HL-60 (cell line): ENCODE results near the gene SPATA33.

Source experiments
- DNase-seq, 2 experiments: peaks; one replicate each; pipeline ENCODE4 v3.0.0-alpha.2; 2010 to 2020; ENCODE audit warnings: low read depth in 1 of 2, low spot score in 1 of 2
- H3K27ac ChIP-seq: fragments of 250-450 bp; sonication (Bioruptor Pico); replicated peaks from 2 replicates; pipeline ENCODE4 v1.5.1; 2020; ENCODE audit warnings: mild to moderate bottlenecking, moderate library complexity
- H3K27me3 ChIP-seq: fragments of 250-450 bp; sonication (Bioruptor Pico); 2 replicates; pipeline ENCODE4 v1.5.1; 2021; ENCODE audit warnings: mild to moderate bottlenecking, moderate library complexity; ENCODE audit not compliant: insufficient read depth, poor library complexity, severe bottlenecking
- H3K4me3 ChIP-seq: replicated peaks from 2 replicates; pipeline ENCODE4 v1.5.1; 2011; ENCODE audit warnings: mild to moderate bottlenecking, control low read depth, low read length; ENCODE audit not compliant: insufficient read depth
- GABPA ChIP-seq: IDR thresholded peaks from 2 replicates; pipeline ENCODE4 v1.6.1; 2012; ENCODE audit warnings: low read depth
- POLR2AphosphoS5 ChIP-seq: IDR thresholded peaks from 2 replicates; pipeline ENCODE4 v1.6.1; 2012; ENCODE audit warnings: low read depth
- SPI1 ChIP-seq: IDR thresholded peaks from 2 replicates; pipeline ENCODE4 v1.6.1; 2012; ENCODE audit warnings: low read depth, mild to moderate bottlenecking, borderline replicate concordance
- TF ChIP-seq, protein P1 (sequence below): IDR thresholded peaks from one replicate; pipeline ENCODE4 v1.5.1; 2011; ENCODE audit warnings: low read length, control low read depth, inconsistent platforms; ENCODE audit not compliant: insufficient read depth
- TF ChIP-seq, protein P2 (sequence below): IDR thresholded peaks from 2 replicates; pipeline ENCODE4 v1.6.1; 2012; ENCODE audit warnings: low read depth; ENCODE audit not compliant: insufficient replicate concordance

Gene SPATA33

DNA sequence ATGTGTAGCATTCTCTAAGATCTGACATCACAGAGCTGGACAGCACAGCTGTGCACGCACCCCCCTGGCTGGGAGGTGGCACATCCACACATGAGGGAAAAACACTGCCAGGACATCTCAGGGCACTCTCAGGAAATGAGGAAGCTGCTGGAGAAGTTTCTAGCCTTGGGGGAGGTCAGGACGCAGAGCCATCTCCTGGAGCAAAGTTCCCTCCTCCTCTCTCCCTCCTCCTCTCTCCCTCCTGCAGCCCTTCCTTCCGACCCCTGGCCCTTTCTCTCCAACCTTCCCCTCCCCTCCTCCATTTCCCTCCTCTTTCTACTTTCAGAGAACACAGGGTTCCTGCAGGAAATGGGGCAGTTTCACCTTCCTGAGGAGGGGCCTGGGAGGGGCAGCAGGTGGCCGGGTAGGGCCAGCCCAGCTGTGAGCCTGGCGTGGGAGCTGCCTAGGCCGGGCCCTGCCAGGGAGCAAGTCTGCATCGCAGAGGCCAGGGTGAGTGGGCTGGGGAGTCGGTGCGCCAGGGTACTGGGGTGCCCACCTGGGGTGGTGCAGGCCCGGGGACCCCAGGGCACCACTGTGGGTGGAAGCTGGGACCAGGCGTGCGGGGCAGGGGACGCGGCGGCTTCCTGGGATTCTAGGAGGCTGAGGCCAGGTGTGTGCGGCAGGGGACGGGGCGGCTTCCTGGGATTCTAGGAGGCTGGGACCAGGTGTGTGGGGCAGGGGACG is 44.2 kb upstream of the SPATA33 start, which contains the start of gene DPEP1:
DPEP1 (plus strand) TSS at position 412 of the 723 bp plus-strand sequence. CDS start 16,769 bp downstream, outside the sequence.
- TF ChIP-seq SPI1 (peak; percentile 4; the same call in 1 of the 2 replicates), GABPA (no peak)
- Histone ChIP-seq H3K27ac (no peak within 1 kb of the TSS), H3K4me3 (no peak within 1 kb of the TSS), H3K27me3 (no peaks in the 10 kb centered on the region)
- DNase-seq, result peak in 1 of 2 experiments; percentile 3

DNA sequence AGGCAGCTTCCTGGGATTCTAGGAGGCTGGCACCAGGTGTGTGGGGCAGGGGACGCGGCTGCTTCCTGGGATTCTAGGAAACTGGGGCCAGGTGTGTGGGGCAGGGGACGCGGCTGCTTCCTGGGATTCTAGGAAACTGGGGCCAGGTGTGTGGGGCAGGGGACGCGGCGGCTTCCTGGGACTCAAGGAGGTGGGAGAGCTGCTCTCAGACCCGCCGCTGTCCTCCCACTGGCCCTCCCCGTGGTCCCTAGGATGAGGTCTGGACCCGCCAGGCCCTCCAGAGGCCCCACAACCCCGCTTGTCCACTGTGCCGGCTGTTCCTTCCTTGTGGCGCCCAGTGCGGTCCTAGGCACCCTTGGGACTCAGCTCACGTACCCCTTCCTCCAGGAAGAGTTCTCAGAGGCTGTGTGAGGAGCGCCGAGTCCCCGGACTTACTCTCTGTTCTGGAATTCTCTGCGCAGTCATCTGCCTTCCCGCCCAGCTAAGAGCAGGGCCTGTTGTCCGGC is 43.6 kb upstream of the SPATA33 start:
- no peaks in the 10 kb centered on the region for H3K27me3 ChIP-seq
- TF ChIP-seq, protein P1, sequence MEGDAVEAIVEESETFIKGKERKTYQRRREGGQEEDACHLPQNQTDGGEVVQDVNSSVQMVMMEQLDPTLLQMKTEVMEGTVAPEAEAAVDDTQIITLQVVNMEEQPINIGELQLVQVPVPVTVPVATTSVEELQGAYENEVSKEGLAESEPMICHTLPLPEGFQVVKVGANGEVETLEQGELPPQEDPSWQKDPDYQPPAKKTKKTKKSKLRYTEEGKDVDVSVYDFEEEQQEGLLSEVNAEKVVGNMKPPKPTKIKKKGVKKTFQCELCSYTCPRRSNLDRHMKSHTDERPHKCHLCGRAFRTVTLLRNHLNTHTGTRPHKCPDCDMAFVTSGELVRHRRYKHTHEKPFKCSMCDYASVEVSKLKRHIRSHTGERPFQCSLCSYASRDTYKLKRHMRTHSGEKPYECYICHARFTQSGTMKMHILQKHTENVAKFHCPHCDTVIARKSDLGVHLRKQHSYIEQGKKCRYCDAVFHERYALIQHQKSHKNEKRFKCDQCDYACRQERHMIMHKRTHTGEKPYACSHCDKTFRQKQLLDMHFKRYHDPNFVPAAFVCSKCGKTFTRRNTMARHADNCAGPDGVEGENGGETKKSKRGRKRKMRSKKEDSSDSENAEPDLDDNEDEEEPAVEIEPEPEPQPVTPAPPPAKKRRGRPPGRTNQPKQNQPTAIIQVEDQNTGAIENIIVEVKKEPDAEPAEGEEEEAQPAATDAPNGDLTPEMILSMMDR, result no peak
- TF ChIP-seq SPI1 (no peak), POLR2AphosphoS5 (no peak), GABPA (no peak)
- TF ChIP-seq, protein P2, sequence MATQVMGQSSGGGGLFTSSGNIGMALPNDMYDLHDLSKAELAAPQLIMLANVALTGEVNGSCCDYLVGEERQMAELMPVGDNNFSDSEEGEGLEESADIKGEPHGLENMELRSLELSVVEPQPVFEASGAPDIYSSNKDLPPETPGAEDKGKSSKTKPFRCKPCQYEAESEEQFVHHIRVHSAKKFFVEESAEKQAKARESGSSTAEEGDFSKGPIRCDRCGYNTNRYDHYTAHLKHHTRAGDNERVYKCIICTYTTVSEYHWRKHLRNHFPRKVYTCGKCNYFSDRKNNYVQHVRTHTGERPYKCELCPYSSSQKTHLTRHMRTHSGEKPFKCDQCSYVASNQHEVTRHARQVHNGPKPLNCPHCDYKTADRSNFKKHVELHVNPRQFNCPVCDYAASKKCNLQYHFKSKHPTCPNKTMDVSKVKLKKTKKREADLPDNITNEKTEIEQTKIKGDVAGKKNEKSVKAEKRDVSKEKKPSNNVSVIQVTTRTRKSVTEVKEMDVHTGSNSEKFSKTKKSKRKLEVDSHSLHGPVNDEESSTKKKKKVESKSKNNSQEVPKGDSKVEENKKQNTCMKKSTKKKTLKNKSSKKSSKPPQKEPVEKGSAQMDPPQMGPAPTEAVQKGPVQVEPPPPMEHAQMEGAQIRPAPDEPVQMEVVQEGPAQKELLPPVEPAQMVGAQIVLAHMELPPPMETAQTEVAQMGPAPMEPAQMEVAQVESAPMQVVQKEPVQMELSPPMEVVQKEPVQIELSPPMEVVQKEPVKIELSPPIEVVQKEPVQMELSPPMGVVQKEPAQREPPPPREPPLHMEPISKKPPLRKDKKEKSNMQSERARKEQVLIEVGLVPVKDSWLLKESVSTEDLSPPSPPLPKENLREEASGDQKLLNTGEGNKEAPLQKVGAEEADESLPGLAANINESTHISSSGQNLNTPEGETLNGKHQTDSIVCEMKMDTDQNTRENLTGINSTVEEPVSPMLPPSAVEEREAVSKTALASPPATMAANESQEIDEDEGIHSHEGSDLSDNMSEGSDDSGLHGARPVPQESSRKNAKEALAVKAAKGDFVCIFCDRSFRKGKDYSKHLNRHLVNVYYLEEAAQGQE, result no peak
- H3K4me3 ChIP-seq, result no peak overlapping the region
- no peak for DNase-seq
- no peak overlapping the region for H3K27ac ChIP-seq

DNA sequence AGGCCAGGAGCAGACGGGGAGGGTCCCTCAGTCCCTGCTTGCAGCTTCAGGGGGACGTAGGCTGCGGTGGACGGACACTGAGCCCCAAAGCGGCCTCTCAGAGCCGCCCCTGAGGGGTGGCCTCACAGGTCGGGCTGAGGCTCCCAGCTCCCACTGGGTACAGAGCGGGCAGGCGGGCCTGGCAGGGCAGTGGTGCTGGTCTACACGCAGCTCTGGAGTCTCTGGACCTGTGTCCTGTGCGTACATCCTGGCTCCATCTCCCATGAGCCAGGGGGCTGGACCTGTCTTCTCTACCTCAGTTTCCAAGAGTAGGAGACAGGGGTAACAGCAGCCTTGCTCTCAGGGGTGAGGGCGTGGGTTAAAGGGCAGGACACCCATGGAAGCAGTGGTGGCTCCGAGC is 42.5 kb upstream of the SPATA33 start:
- TF ChIP-seq, protein P1, result no peak
- TF ChIP-seq GABPA (no peak), POLR2AphosphoS5 (no peak), SPI1 (no peak)
- TF ChIP-seq, protein P2, result no peak
- no peak for DNase-seq
- Histone ChIP-seq H3K4me3 (no peak overlapping the region), H3K27me3 (no peaks in the 10 kb centered on the region), H3K27ac (no peak overlapping the region)

DNA sequence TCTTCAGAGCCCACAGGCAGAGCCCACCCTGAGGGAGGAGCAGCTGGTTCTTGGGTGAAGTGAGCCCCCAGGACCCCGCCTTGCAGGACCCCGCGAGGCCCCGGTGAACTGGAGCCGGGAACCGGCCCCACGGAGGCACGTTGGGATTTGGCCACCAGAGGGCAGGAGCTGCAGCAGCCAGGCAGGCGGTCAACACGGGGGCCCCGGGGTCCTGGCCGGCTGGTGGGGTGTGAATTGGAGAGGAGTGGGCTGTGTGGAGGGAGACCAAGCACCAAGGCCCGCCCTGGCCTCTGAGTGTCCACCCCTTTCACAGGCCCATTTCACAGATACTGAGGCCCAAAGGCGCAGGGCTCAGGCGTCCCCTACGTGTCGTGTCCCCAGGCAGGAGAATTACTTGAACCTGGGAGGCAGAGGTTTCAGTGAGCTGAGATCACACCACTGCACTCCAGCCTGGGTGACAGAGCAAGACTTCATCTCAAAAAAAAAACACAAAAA is 42.0 kb upstream of the SPATA33 start:
- no peak overlapping the region for H3K27ac ChIP-seq
- no peaks in the 10 kb centered on the region for H3K27me3 ChIP-seq
- no peak for DNase-seq
- no peak overlapping the region for H3K4me3 ChIP-seq
- TF ChIP-seq, protein P1, result peak; percentile 4
- no peak for TF ChIP-seq POLR2AphosphoS5
